ENCODE data around the gene PKN1. TPM values are rescaled to one million over a fixed set of nuclear protein-coding genes. Genes with fewer than 3 reads are reported as not detected.
A peak's percentile ranks its signal among the peaks of the same experiment; 100 is the strongest.

Gene PKN1
- total and polyA plus RNA-seq, 9 of the 15 experiments (the other 6 are each of a cell fraction or from before 2014, with no cell fraction given) = 0.30 to 228 (median 77.5) TPM

DNA sequence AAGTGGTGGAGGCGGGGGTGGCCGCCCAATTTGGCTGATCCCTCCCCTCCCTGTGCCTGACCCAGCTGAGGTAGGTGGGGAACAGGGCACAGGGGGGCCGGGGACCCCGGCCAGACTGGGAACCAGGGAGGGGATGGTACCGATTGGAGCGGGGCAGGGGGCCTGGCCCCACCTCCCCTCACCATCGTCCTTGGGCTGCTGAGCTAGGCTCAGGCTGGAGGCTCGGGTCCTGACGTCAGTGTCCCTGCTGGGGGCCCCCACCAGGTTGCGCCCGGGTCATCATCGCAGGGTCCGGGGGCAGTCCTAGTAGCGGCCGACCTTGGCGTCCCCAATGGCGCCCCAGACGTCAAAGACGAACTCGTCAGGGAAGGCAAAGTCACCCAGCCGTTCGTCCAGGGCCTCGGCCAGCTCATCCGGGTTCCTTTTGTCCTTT lies 45.0 kb downstream of the PKN1 start (continued):
- TF ChIP-seq PCBP1 (IDR thresholded peaks at IDR 0.05; ENCODE audit: low read depth, low read length, poor library complexity, severe bottlenecking) (peak; percentile 34), GTF2B (IDR thresholded peaks at IDR 0.05; ENCODE audit: extremely low read depth, insufficient read length) (no peak), SMAD1 (IDR thresholded peaks at IDR 0.05; ENCODE audit: low read depth, low read length, partially characterized antibody) (no peak), SAFB (IDR thresholded peaks at IDR 0.05; ENCODE audit: borderline replicate concordance, low read depth, low read length) (no peak), POLR2G (IDR thresholded peaks at IDR 0.05; ENCODE audit: low read depth, low read length) (0 out of 2 replicates have a peak, but pooled peaks have one; percentile 35), TCFL5 (CRISPR knock-in tag; conservative IDR thresholded peaks at IDR 0.05) (no peak), ZBTB1 (CRISPR knock-in tag; IDR thresholded peaks at IDR 0.05; ENCODE audit: borderline replicate concordance, low read depth) (no peak)
- TF ChIP-seq, protein P1, sequence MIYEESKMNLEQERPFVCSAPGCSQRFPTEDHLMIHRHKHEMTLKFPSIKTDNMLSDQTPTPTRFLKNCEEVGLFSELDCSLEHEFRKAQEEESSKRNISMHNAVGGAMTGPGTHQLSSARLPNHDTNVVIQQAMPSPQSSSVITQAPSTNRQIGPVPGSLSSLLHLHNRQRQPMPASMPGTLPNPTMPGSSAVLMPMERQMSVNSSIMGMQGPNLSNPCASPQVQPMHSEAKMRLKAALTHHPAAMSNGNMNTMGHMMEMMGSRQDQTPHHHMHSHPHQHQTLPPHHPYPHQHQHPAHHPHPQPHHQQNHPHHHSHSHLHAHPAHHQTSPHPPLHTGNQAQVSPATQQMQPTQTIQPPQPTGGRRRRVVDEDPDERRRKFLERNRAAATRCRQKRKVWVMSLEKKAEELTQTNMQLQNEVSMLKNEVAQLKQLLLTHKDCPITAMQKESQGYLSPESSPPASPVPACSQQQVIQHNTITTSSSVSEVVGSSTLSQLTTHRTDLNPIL (CRISPR knock-in tag; IDR thresholded peaks at IDR 0.05) = no peak
